ENCODE measurements around the gene APOL6.

GRCh38 chr22:35661464-35661863 is 13.2 kb downstream of the APOL6 start:
- no peak for TF ChIP-seq CTCF (IDR thresholded peaks at IDR 0.05)
- TF ChIP-seq POLR2A (IDR thresholded peaks at IDR 0.05): no peak
- TF ChIP-seq EP300 (IDR thresholded peaks at IDR 0.05; ENCODE audit: low read depth): no peak
- no peak for TF ChIP-seq POLR2AphosphoS5 (IDR thresholded peaks at IDR 0.05)
